Panc1 (cell line): ENCODE results near the gene ADD2.

ENCODE experiments used
- POLR2AphosphoS5 ChIP-seq: IDR thresholded peaks from 2 replicates; pipeline ENCODE4 v1.6.1; 2012; ENCODE audit warnings: mild to moderate bottlenecking, low read depth, low read length, moderate library complexity
- SIN3A ChIP-seq: IDR thresholded peaks from 2 replicates; pipeline ENCODE4 v1.6.1; 2012; ENCODE audit warnings: low read depth, mild to moderate bottlenecking, low read length, moderate library complexity, borderline replicate concordance; ENCODE audit not compliant: insufficient read depth
- TCF7L2 ChIP-seq: IDR thresholded peaks from 2 replicates; pipeline ENCODE4 v1.6.1; 2011; ENCODE audit warnings: mild to moderate bottlenecking, low read depth, low read length, inconsistent platforms
- TF ChIP-seq, protein P1 (sequence below): fragments of 450-650 bp; IDR thresholded peaks from 2 replicates; pipeline ENCODE4 v1.5.1; 2017; ENCODE audit warnings: mild to moderate bottlenecking
- TF ChIP-seq, protein P2 (sequence below), 2 experiments: IDR thresholded peaks; 2 replicates each; pipeline ENCODE4 v1.6.1; 2011 to 2012; ENCODE audit warnings: low read depth in 2 of 2, control low read depth in 1 of 2, low read length in 1 of 2, mild to moderate bottlenecking in 1 of 2, moderate library complexity in 1 of 2; ENCODE audit not compliant: insufficient read depth in 1 of 2

GRCh38 chr2:70714141-70714905 lies 53.7 kb downstream of the ADD2 start:
- TF ChIP-seq, protein P1, sequence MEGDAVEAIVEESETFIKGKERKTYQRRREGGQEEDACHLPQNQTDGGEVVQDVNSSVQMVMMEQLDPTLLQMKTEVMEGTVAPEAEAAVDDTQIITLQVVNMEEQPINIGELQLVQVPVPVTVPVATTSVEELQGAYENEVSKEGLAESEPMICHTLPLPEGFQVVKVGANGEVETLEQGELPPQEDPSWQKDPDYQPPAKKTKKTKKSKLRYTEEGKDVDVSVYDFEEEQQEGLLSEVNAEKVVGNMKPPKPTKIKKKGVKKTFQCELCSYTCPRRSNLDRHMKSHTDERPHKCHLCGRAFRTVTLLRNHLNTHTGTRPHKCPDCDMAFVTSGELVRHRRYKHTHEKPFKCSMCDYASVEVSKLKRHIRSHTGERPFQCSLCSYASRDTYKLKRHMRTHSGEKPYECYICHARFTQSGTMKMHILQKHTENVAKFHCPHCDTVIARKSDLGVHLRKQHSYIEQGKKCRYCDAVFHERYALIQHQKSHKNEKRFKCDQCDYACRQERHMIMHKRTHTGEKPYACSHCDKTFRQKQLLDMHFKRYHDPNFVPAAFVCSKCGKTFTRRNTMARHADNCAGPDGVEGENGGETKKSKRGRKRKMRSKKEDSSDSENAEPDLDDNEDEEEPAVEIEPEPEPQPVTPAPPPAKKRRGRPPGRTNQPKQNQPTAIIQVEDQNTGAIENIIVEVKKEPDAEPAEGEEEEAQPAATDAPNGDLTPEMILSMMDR: no peak
- no peak for TF ChIP-seq POLR2AphosphoS5
- TF ChIP-seq, protein P2, sequence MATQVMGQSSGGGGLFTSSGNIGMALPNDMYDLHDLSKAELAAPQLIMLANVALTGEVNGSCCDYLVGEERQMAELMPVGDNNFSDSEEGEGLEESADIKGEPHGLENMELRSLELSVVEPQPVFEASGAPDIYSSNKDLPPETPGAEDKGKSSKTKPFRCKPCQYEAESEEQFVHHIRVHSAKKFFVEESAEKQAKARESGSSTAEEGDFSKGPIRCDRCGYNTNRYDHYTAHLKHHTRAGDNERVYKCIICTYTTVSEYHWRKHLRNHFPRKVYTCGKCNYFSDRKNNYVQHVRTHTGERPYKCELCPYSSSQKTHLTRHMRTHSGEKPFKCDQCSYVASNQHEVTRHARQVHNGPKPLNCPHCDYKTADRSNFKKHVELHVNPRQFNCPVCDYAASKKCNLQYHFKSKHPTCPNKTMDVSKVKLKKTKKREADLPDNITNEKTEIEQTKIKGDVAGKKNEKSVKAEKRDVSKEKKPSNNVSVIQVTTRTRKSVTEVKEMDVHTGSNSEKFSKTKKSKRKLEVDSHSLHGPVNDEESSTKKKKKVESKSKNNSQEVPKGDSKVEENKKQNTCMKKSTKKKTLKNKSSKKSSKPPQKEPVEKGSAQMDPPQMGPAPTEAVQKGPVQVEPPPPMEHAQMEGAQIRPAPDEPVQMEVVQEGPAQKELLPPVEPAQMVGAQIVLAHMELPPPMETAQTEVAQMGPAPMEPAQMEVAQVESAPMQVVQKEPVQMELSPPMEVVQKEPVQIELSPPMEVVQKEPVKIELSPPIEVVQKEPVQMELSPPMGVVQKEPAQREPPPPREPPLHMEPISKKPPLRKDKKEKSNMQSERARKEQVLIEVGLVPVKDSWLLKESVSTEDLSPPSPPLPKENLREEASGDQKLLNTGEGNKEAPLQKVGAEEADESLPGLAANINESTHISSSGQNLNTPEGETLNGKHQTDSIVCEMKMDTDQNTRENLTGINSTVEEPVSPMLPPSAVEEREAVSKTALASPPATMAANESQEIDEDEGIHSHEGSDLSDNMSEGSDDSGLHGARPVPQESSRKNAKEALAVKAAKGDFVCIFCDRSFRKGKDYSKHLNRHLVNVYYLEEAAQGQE (IDR thresholded peaks at IDR 0.05; ENCODE audit: insufficient read depth in 1 of 2, low read depth in 2 of 2, low read length in 1 of 2): no peak
- no peak for TF ChIP-seq SIN3A
- no peak for TF ChIP-seq TCF7L2
